T-helper 17 cell (primary cell): ENCODE results near the gene KRT25. TPM values are rescaled to one million over a fixed set of nuclear protein-coding genes. Genes with fewer than 3 reads are reported as not detected.
A peak's percentile ranks its signal among the peaks of the same experiment; 100 is the strongest.

Source experiments
- ATAC-seq: fragments of 150-1000 bp; cut with Tn5 transposase; 2 replicates; pipeline ENCODE4 v1.10.0; 2021; ENCODE audit warnings: mild to moderate bottlenecking, moderate library complexity
- DNase-seq, 3 donors: peaks; one replicate each; pipeline versions ENCODE4 v3.0.0 to v3.0.0-alpha.2; 2020 to 2021
- H3K9me3 ChIP-seq: one replicate; pipeline ENCODE4 v1.7.0; 2013; ENCODE audit warnings: low read length, mild to moderate bottlenecking; ENCODE audit not compliant: control insufficient read depth, poor library complexity, severe bottlenecking
- H3K27ac Mint-ChIP-seq: one replicate; pipeline ENCODE4 v1.8.0; 2022; ENCODE audit warnings: mild to moderate bottlenecking, moderate library complexity, mixed read lengths
- H3K27me3 Mint-ChIP-seq: one replicate; pipeline ENCODE4 v1.8.0; 2022; ENCODE audit warnings: mixed read lengths
- H3K36me3 Mint-ChIP-seq: one replicate; pipeline ENCODE4 v1.8.0; 2022; ENCODE audit warnings: low read depth, mixed read lengths
- H3K4me1 Mint-ChIP-seq: one replicate; pipeline ENCODE4 v1.8.0; 2022; ENCODE audit warnings: mild to moderate bottlenecking, mixed read lengths
- H3K4me3 Mint-ChIP-seq: one replicate; pipeline ENCODE4 v1.8.0; 2022; ENCODE audit warnings: mild to moderate bottlenecking, moderate library complexity, mixed read lengths
- total RNA-seq, 4 donors: library from RNA in 2 of 4; stranded (reverse) in 2 of 4; gene quantifications; one replicate each; pipeline ENCODE4 v1.2.3 and lab custom pipeline; 2022 to 2026

The KRT25 gene
- total RNA-seq, 2 donors from 2014 or later = not detected

- Mint-ChIP-seq H3K27me3 (peaks cover 58% of the 10 kb centered on the region), H3K4me3 (no peak within 1 kb of the TSS), H3K27ac (no peak within 1 kb of the TSS), H3K36me3 (no peaks in the 10 kb centered on the region), H3K4me1 (peaks cover 2% of the 10 kb centered on the region)
- H3K9me3 ChIP-seq = no peaks in the 10 kb centered on the region
- DNase-seq (no peak), ATAC-seq (no peak)
Observed at GRCh38 chr17:40703652-40704051, 51.5 kb downstream of the KRT25 start, which contains the start of gene KRT24. TSS of gene KRT24 (minus strand) at chr17:40703752. CDS start at chr17:40703693, 59 bp downstream.

GRCh38 chr17:40702271-40702670 lies 52.9 kb downstream of the KRT25 start:
- H3K27me3 Mint-ChIP-seq = peaks cover 57% of the 10 kb centered on the region
- DNase-seq (no peak), ATAC-seq (no peak)
- H3K4me1 Mint-ChIP-seq = peaks cover 2% of the 10 kb centered on the region
- H3K36me3 Mint-ChIP-seq = no peaks in the 10 kb centered on the region
- no peak overlapping the region for H3K4me3 Mint-ChIP-seq
- no peaks in the 10 kb centered on the region for H3K9me3 ChIP-seq
- no peak overlapping the region for H3K27ac Mint-ChIP-seq

- no peaks in the 10 kb centered on the region for H3K36me3 Mint-ChIP-seq
- ATAC-seq (no peak), DNase-seq (no peak)
- no peaks in the 10 kb centered on the region for H3K9me3 ChIP-seq
- H3K4me1 Mint-ChIP-seq = peaks cover 4% of the 10 kb centered on the region
- peak overlapping the region; percentile 32 for H3K27ac Mint-ChIP-seq
- H3K4me3 Mint-ChIP-seq = no peak overlapping the region
- H3K27me3 Mint-ChIP-seq = peaks cover 57% of the 10 kb centered on the region
Observed at GRCh38 chr17:40699853-40700252, 55.3 kb downstream of the KRT25 start.

GRCh38 chr17:40699371-40699770 lies 55.8 kb downstream of the KRT25 start:
- DNase-seq (no peak), ATAC-seq (no peak)
- Mint-ChIP-seq H3K4me1 (peaks cover 4% of the 10 kb centered on the region), H3K27ac (no peak overlapping the region), H3K27me3 (peaks cover 57% of the 10 kb centered on the region), H3K36me3 (no peaks in the 10 kb centered on the region), H3K4me3 (no peak overlapping the region)
- H3K9me3 ChIP-seq = no peaks in the 10 kb centered on the region

Other genes starting within 250 kb of the KRT25 start
- 100 to 1,000 TPM; 165 to 182 TPM for gene CCR7, start 189.9 kb downstream of the KRT25 start, total RNA-seq
- 10 to 100 TPM; 60.0 to 77.5 TPM for gene SMARCE1, start 107.5 kb downstream of the KRT25 start, total RNA-seq
- gene KRT222, start 90.2 kb downstream of the KRT25 start, total RNA-seq = not detected
- not detected for gene KRT24, start 51.6 kb downstream of the KRT25 start, total RNA-seq
- not detected for gene KRT26, start 16.9 kb upstream of the KRT25 start, total RNA-seq
- gene KRT27, start 27.2 kb upstream of the KRT25 start, total RNA-seq = not detected
- gene KRT28, start 44.6 kb upstream of the KRT25 start, total RNA-seq = not detected
- 10 to 100 TPM; 25.2 to 28.3 TPM for gene KRT10, start 67.3 kb upstream of the KRT25 start, total RNA-seq
- gene KRT12, start 111.9 kb upstream of the KRT25 start, total RNA-seq = not detected
- gene KRT20, start 129.9 kb upstream of the KRT25 start, total RNA-seq = not detected
- gene KRT23, start 182.3 kb upstream of the KRT25 start, total RNA-seq = not detected
- not detected for gene KRT39, start 211.6 kb upstream of the KRT25 start, total RNA-seq
- not detected for gene KRT40, start 229.0 kb upstream of the KRT25 start, total RNA-seq
- not detected for gene KRTAP3-3, start 238.8 kb upstream of the KRT25 start, total RNA-seq
- gene KRTAP3-2, start 244.6 kb upstream of the KRT25 start, total RNA-seq = not detected